22Rv1 (cell line): ENCODE data around the gene SEC22C.

Experiments used
- ZFX ChIP-seq: fragments of 450-650 bp; IDR thresholded peaks from 2 replicates; pipeline ENCODE4 v1.6.1; 2017; ENCODE audit warnings: antibody characterized with exemption, borderline replicate concordance
- TF ChIP-seq, protein P1 (sequence below): fragments of 450-650 bp; IDR thresholded peaks from 2 replicates; pipeline ENCODE4 v1.5.1; 2017; ENCODE audit warnings: mild to moderate bottlenecking

DNA sequence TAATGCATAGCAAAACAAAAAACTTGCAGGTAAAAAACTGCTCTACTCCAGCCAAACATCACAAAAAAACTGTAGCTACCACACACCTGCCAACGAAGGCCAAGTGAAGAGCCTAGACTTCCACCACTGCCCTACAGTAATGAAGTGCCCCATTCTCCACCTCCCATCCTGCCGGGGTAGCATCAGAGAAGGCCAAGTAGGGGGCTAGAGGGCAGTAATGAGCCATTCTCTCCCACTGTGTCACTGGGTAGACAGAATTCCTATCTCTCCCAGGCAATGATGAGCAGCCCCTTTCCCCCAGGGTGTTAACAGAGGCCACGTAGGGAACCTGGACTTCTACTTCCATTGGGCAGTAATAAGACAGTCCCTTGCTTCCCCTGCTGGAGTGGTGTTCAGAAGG is 9.5 kb downstream of the SEC22C start:
- TF ChIP-seq, protein P1, sequence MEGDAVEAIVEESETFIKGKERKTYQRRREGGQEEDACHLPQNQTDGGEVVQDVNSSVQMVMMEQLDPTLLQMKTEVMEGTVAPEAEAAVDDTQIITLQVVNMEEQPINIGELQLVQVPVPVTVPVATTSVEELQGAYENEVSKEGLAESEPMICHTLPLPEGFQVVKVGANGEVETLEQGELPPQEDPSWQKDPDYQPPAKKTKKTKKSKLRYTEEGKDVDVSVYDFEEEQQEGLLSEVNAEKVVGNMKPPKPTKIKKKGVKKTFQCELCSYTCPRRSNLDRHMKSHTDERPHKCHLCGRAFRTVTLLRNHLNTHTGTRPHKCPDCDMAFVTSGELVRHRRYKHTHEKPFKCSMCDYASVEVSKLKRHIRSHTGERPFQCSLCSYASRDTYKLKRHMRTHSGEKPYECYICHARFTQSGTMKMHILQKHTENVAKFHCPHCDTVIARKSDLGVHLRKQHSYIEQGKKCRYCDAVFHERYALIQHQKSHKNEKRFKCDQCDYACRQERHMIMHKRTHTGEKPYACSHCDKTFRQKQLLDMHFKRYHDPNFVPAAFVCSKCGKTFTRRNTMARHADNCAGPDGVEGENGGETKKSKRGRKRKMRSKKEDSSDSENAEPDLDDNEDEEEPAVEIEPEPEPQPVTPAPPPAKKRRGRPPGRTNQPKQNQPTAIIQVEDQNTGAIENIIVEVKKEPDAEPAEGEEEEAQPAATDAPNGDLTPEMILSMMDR, result peak; percentile 70
- no peak for TF ChIP-seq ZFX
